ENCODE results near the gene BNC2.

BNC2 gene

DNA sequence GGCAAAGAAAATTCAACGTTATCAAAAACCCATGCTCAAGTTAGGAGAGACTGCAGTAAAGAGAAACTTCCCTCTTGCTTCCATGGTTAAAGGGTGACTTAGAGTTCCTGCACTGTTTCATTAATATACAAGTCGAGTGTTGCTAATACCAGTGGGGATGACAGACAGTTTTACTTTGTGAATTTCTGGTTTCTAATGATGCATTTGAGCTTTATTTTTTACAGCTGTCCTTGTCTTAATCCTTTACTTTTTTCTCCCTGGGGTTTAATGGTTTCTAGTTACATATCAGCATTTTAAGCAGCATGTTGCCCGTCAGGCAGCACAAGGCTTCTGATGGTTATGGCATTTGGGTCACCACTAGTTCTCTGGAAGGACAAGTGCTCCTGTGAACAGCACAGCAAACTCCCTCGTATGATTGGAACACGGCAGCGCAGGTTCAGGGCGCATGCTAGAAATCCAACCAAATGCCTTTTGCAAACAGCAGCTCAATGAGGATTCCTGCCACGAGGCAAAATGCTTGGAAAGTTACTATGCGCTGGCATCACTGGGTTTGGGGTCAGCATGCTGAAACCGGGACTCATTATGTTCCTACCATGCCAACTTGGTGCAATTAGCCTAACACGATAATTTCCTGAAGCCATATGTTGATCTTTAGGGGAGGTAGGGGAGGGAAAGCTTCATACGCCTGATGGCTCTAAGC is 463.8 kb downstream of the BNC2 start:
- no peak overlapping the region for H3K4me2 ChIP-seq (ENCODE audit: low read depth, low read length, poor library complexity, severe bottlenecking)
- no peak overlapping the region for H3K9ac ChIP-seq (ENCODE audit: low read depth, low read length, poor library complexity, severe bottlenecking)
- TF ChIP-seq EZH2phosphoT487 (IDR thresholded peaks at IDR 0.05; ENCODE audit: borderline replicate concordance): no peak
- TF ChIP-seq, protein P1, sequence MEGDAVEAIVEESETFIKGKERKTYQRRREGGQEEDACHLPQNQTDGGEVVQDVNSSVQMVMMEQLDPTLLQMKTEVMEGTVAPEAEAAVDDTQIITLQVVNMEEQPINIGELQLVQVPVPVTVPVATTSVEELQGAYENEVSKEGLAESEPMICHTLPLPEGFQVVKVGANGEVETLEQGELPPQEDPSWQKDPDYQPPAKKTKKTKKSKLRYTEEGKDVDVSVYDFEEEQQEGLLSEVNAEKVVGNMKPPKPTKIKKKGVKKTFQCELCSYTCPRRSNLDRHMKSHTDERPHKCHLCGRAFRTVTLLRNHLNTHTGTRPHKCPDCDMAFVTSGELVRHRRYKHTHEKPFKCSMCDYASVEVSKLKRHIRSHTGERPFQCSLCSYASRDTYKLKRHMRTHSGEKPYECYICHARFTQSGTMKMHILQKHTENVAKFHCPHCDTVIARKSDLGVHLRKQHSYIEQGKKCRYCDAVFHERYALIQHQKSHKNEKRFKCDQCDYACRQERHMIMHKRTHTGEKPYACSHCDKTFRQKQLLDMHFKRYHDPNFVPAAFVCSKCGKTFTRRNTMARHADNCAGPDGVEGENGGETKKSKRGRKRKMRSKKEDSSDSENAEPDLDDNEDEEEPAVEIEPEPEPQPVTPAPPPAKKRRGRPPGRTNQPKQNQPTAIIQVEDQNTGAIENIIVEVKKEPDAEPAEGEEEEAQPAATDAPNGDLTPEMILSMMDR (conservative IDR thresholded peaks at IDR 0.05; ENCODE audit: low read length): no peak
- H4K20me1 ChIP-seq (ENCODE audit: insufficient read depth, low read length, poor library complexity, severe bottlenecking): no peaks in the 10 kb centered on the region
- no peaks in the 10 kb centered on the region for H3K79me2 ChIP-seq (ENCODE audit: insufficient read depth, low read length)
- H3F3A ChIP-seq (ENCODE audit: low read depth): no peaks in the 10 kb centered on the region
- H3K4me1 ChIP-seq (ENCODE audit: insufficient read depth, low read length, poor library complexity, severe bottlenecking): no peaks in the 10 kb centered on the region
- H3K9me3 ChIP-seq (ENCODE audit: insufficient read depth, low read depth, low read length): no peaks in the 10 kb centered on the region
- H3K4me3 ChIP-seq (ENCODE audit: low read length, poor library complexity, severe bottlenecking): no peak overlapping the region
- H2AFZ ChIP-seq (ENCODE audit: low read length): no peak overlapping the region
- H3K9me2 ChIP-seq (replicated peaks; ENCODE audit: low read depth, low read length): no peaks in the 10 kb centered on the region
- no peaks in the 10 kb centered on the region for H3K36me3 ChIP-seq (ENCODE audit: insufficient read depth, low read length)
- no peaks in the 10 kb centered on the region for H3K27me3 ChIP-seq (ENCODE audit: insufficient read depth, low read length, poor library complexity, severe bottlenecking)

DNA sequence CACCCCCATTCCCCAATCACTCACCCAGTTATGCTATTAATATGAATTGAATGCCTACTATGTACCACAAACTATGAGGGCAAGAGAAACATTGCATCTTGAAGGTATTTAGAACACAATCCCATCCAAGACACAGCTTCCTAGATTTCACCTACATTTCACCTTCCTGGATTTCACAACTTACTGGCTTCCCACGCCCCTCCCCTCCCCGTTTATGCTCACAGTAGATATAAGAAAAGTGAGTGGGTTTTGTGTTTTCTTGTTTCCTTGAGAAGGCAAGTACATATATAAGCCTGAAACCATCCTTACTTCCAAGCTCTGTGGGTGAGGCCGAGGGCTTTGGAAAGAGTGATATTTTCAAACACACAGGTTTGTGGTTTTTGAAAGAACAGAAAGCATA is 465.0 kb downstream of the BNC2 start:
- Histone ChIP-seq H3K4me1 (ENCODE audit: insufficient read depth, low read length, poor library complexity, severe bottlenecking) (no peaks in the 10 kb centered on the region), H2AFZ (ENCODE audit: low read length) (no peak overlapping the region), H3K4me2 (ENCODE audit: low read depth, low read length, poor library complexity, severe bottlenecking) (no peak overlapping the region), H3K9me2 (replicated peaks; ENCODE audit: low read depth, low read length) (no peaks in the 10 kb centered on the region), H3K4me3 (ENCODE audit: low read length, poor library complexity, severe bottlenecking) (no peak overlapping the region), H3K79me2 (ENCODE audit: insufficient read depth, low read length) (no peaks in the 10 kb centered on the region), H3K9ac (ENCODE audit: low read depth, low read length, poor library complexity, severe bottlenecking) (no peak overlapping the region), H4K20me1 (ENCODE audit: insufficient read depth, low read length, poor library complexity, severe bottlenecking) (no peaks in the 10 kb centered on the region), H3K36me3 (ENCODE audit: insufficient read depth, low read length) (no peaks in the 10 kb centered on the region), H3K9me3 (ENCODE audit: insufficient read depth, low read depth, low read length) (no peaks in the 10 kb centered on the region), H3F3A (ENCODE audit: low read depth) (no peaks in the 10 kb centered on the region), H3K27me3 (ENCODE audit: insufficient read depth, low read length, poor library complexity, severe bottlenecking) (no peaks in the 10 kb centered on the region)
- TF ChIP-seq EZH2phosphoT487 (IDR thresholded peaks at IDR 0.05; ENCODE audit: borderline replicate concordance): no peak
- TF ChIP-seq, protein P1 (conservative IDR thresholded peaks at IDR 0.05; ENCODE audit: low read length): no peak

DNA sequence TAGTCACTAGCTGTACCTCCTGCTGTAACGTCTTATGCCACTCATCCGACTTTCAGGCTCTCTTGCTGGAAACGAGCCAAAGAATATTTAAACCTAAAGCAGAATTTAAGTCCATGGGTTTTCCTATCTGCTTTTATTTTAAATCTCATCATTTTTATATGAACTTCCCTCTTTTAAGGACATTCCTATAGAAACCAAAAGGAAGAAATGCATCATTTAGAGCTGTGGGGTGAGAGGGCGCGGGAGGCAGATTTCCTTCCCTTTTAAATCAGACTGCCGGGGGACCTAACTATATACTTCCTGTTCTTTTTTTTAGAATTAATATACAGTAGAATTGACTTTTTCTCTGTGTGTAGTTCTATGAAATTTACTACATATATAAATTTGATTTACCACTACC is 468.8 kb downstream of the BNC2 start:
- TF ChIP-seq, protein P1 (conservative IDR thresholded peaks at IDR 0.05; ENCODE audit: low read length): no peak
- no peak for TF ChIP-seq EZH2phosphoT487 (IDR thresholded peaks at IDR 0.05; ENCODE audit: borderline replicate concordance)
- no peak overlapping the region for H3K9ac ChIP-seq (ENCODE audit: low read depth, low read length, poor library complexity, severe bottlenecking)
- H3K4me2 ChIP-seq (ENCODE audit: low read depth, low read length, poor library complexity, severe bottlenecking): no peak overlapping the region
- no peak overlapping the region for H2AFZ ChIP-seq (ENCODE audit: low read length)
- no peaks in the 10 kb centered on the region for H3K9me3 ChIP-seq (ENCODE audit: insufficient read depth, low read depth, low read length)
- no peaks in the 10 kb centered on the region for H3K9me2 ChIP-seq (replicated peaks; ENCODE audit: low read depth, low read length)
- no peaks in the 10 kb centered on the region for H3K36me3 ChIP-seq (ENCODE audit: insufficient read depth, low read length)
- no peaks in the 10 kb centered on the region for H4K20me1 ChIP-seq (ENCODE audit: insufficient read depth, low read length, poor library complexity, severe bottlenecking)
- H3K4me3 ChIP-seq (ENCODE audit: low read length, poor library complexity, severe bottlenecking): no peak overlapping the region
- no peaks in the 10 kb centered on the region for H3K27me3 ChIP-seq (ENCODE audit: insufficient read depth, low read length, poor library complexity, severe bottlenecking)
- H3F3A ChIP-seq (ENCODE audit: low read depth): no peaks in the 10 kb centered on the region
- no peaks in the 10 kb centered on the region for H3K4me1 ChIP-seq (ENCODE audit: insufficient read depth, low read length, poor library complexity, severe bottlenecking)
- no peaks in the 10 kb centered on the region for H3K79me2 ChIP-seq (ENCODE audit: insufficient read depth, low read length)

All from Loucy (cell line).